Forelimb muscle (tissue), 1 donor: ENCODE data around the gene DOCK9. TPM values are rescaled to one million over a fixed set of nuclear protein-coding genes. Genes with fewer than 3 reads are reported as not detected.

ENCODE experiments used
- DNase-seq: peaks from one replicate; pipeline ENCODE4 v3.0.0-alpha.2; 2013; ENCODE audit warnings: low read depth
- polyA plus RNA-seq: library from polyadenylated mRNA; unstranded; fragments of 120-200 nt; gene quantifications from one replicate; pipeline ENCODE4 v1.2.1, GENCODE V29; 2013; ENCODE audit not compliant: insufficient read length

Gene DOCK9
- polyA plus RNA-seq, 1 donor: 91.6 TPM

- no peak for DNase-seq
Measured at GRCh38 chr13:98976941-98977340, 923 bp downstream of the DOCK9 start.

GRCh38 chr13:98976338-98976737 lies 1.5 kb downstream of the DOCK9 start:
- DNase-seq: no peak

GRCh38 chr13:98975822-98976261 lies 2.0 kb downstream of the DOCK9 start:
- no peak for DNase-seq

DNA sequence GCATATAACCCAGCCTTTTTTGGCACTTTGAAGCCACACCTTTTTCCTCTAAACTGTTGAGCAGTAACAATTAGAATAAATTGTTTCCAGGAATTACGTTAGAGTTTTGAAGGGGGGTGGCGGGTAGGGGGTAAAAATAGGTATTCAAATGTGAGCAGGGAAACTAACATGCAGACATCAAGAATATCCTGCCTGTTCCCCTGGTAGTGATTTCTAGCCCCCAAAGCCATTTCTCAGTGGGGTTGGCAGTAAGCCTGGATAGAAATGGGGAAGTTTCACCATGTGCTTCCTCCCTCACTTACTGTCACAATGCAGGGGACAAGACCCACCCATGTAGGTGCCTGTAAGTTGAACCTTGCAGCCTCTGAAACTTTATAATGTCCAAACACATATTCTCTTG lies 3.8 kb downstream of the DOCK9 start:
- DNase-seq: no peak

GRCh38 chr13:98972627-98973026 lies 5.2 kb downstream of the DOCK9 start:
- DNase-seq: no peak

DNA sequence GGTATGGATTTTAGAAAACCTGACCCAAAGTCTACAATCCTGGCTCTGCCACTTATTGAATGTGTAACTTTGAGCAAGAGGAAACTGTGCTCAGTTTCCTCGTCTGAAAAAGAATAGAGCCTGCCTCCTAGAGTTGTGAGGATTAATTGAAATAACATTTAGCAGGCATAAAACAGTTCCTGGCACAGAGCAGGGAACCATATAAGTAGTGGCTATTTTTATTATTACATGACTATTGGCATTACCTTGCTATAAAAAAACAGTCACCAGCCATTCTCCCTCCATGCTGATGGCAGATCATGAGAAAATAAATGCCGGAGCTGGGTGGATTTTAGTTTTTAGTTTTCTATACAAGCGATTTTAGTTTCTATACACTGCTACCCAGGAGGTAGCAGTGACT lies 5.8 kb downstream of the DOCK9 start:
- DNase-seq: no peak

DNA sequence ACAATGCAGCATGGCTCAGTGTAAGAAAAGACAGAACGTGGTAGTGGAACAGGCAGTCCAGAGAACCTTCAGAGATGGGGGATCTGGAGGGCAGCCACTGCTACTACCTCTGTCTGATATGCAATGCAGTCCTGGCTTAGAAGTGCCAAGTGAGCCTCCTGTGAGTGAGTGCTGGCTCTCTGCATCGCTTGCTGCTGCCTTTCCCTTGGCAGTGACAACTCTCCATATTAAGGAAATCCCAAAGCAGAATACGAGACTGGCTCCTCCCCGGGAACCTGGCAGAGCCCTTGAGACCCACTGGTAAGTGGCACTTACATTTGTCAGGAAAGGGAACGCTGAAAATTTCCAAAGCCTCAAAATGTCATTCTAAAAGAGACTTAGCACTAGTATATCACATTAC lies 7.5 kb downstream of the DOCK9 start:
- no peak for DNase-seq

GRCh38 chr13:98967491-98967890 lies 10.4 kb downstream of the DOCK9 start:
- DNase-seq: no peak

- no peak for DNase-seq
Measured at GRCh38 chr13:98966019-98966418, 11.8 kb downstream of the DOCK9 start.

- DNase-seq: no peak
Measured at GRCh38 chr13:98965325-98965724, 12.5 kb downstream of the DOCK9 start.

DNA sequence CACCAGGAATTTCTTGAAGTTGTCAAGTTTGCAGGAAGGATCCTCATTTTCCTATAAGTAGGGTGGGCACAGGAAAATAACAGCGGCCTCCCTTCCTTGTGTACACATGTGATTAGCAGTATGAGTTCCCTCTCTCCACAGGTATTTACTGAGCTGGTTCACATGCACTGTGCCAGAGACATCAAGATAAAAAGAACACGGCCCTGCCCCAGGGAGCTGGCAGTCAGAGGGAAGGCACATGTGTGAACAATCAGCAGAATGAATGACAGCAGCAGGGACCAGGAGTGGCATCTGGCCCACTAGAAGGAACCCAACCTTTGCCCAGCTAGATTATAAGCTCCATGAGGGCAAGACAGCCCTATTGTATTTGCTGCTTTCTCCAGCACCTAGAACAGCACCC lies 13.9 kb downstream of the DOCK9 start:
- DNase-seq: no peak

- DNase-seq: no peak
Measured at GRCh38 chr13:98962901-98963590, 14.8 kb downstream of the DOCK9 start.

DNA sequence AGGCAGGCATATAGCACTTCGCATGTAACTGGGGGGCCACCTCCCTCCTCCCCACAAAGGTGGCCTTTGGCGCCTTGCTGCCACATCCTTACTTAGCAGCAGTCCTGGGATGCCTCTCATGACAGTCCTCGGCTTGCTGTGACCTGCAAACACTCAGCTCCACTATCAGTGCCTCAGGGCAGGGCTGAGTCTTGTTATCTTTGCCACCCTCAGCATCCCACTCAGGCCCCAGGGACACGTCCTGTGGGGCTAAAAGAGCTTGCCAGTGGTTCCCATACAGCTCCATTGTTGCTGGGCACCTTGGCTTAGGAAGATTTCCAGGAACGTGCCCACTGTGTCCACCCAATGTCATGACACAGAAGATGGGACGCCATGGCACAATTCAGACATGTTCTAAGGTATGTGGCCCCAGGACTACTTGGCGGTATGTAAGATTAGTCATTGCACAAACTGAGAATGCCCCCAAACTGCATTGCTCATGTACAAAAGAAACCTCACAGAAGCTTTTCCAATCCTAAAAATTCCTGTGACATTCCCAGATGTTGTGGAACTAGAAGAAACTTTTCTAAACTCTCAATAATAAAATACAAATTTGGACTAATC lies 16.3 kb downstream of the DOCK9 start:
- no peak for DNase-seq

GRCh38 chr13:98960606-98961502 lies 17.0 kb downstream of the DOCK9 start:
- DNase-seq: no peak

DNA sequence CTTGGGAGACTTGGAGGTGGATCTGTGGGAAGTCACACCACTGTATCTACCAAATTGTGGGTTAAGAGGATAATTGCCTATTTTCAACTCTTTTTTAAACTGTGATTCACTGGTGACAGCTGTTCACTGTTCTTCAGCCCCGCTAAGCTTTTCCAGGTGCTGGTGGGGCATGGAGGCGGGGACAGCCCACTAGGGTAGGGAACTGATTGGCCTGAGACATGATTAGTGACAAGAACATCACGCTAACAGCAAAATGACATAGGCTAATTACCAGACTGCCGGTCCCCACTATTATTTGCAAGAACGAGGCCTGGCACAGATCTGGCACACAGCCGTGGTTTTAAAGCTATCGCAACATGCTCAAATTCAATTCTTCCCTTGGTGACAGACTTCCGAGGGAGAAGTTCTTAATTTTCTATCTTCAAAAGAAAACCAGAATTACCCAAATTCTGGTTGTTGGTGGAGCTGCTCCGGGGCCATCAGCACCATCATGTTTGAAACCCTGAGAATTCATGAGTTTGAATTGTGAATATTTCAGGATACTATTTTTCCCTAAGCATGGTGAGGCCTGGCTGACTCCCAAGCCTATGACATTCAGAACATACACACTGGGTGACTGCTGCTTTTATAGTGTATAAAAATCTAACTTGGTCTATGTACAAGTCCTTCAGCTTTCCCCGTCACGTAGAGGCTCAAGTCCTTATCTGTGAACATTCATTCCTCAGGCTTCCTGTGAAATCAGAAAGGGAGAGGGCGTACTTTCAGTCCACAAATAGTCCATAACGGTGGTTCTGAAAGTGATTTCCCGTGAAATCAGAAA lies 17.9 kb downstream of the DOCK9 start:
- DNase-seq: no peak

DNA sequence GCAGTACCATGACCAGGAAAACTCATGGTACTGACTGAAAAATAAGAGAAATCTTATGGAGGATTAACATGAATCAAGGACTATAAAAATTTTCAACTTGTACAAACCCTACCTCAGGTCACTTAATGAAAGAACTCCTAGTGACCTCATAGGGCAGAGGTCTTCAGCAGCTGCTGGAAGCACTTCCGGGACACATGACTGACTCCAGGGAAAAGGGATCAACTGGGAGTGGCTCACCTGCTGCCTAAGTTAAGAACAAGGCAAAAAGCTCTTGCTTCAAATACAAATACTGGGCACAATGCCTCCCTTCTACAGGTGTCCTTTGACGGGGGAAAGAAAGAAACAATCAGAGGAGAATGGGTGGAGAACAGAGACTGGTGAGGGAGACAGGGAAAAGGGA lies 18.6 kb downstream of the DOCK9 start:
- DNase-seq: no peak

- DNase-seq: no peak
Measured at GRCh38 chr13:98958443-98958794, 19.4 kb downstream of the DOCK9 start.

DNA sequence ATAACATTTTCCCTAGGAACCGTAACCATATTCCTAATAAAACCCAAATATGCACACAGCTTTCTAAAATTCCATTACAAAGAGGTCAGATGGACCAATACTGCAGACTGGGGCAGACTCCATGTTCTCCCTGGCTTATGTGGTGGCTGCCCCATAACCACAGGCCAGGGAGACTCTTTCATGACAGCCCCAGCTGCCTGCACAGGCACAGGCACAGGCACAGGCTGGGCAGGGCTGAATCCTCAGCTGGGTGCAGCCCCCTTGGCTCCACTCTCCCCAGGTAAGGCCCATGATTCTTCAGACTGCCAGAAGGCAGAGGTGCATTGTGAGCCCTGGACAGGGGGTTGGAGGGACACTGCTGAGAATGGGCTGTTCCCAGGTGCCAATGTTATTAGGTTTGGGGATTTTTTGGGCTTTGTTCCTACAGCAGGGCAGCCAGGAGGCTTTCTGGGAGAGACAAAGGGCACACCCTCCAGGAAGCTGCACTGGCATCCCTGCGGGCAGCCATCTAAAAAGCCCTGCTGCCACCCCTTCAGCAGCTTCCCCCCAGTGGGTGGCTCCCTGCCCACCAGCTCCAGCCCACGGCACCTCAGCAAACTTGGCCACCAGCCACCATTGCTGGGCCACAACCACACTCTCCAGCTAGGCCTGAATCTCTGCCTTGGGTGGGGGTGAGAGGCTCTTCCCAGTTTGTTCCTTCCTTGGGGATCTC lies 20.0 kb downstream of the DOCK9 start:
- no peak for DNase-seq

DNA sequence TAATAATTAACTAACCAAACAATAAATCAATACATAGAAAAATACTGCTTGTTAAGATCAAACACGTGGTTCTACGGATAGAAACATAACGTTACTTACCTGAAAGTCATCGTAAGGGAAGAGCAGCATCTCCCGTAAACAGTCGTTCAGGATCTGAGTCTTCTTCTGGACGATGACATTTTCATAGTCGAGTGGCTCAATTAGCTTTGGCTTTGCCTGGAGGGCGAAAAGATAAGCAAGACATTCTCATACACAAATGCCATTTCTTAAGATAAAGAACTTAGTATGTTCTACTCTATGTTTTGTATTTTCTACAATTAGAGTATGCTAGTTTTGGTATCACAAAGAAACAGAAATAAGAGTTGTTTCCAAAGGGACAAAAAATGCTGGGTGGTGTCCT lies 22.5 kb downstream of the DOCK9 start:
- DNase-seq: no peak

- no peak for DNase-seq
Measured at GRCh38 chr13:98954313-98954712, 23.6 kb downstream of the DOCK9 start.

- no peak for DNase-seq
Measured at GRCh38 chr13:98951266-98951665, 26.6 kb downstream of the DOCK9 start.
